T-helper 1 cell treated with Interleukin-12 subunit alpha and Interleukin-12 subunit beta and Interleukin-4 antibody, amounts not matched to agents 30 μg/mL and 1 μg/mL, for 36 hours (primary cell): Measurements from ENCODE around the gene MYMK.

ENCODE experiments used
- H3K27ac Mint-ChIP-seq: one replicate; pipeline ENCODE4 v1.8.0; 2021; ENCODE audit warnings: mild to moderate bottlenecking, mixed read lengths
- H3K27me3 Mint-ChIP-seq: one replicate; pipeline ENCODE4 v1.8.0; 2021; ENCODE audit warnings: low read depth, mixed read lengths
- H3K36me3 Mint-ChIP-seq: one replicate; pipeline ENCODE4 v1.8.0; 2021; ENCODE audit warnings: low read depth, mixed read lengths
- H3K4me1 Mint-ChIP-seq: one replicate; pipeline ENCODE4 v1.8.0; 2021; ENCODE audit warnings: low read depth, mixed read lengths
- H3K4me3 Mint-ChIP-seq: one replicate; pipeline ENCODE4 v1.8.0; 2021; ENCODE audit warnings: mild to moderate bottlenecking, moderate library complexity, mixed read lengths
- H3K9me3 Mint-ChIP-seq: one replicate; pipeline ENCODE4 v1.8.0; 2021; ENCODE audit warnings: mixed read lengths

The MYMK gene

GRCh38 chr9:133496861-133497842, 27.6 kb downstream of the MYMK start:
- Mint-ChIP-seq H3K4me1 (no peaks in the 10 kb centered on the region), H3K4me3 (no peak overlapping the region), H3K9me3 (peaks cover 13% of the 10 kb centered on the region), H3K27ac (no peak overlapping the region), H3K36me3 (no peaks in the 10 kb centered on the region), H3K27me3 (no peaks in the 10 kb centered on the region)

GRCh38 chr9:133495327-133496293, 29.1 kb downstream of the MYMK start:
- H3K27ac Mint-ChIP-seq = no peak overlapping the region
- H3K4me1 Mint-ChIP-seq = no peaks in the 10 kb centered on the region
- H3K27me3 Mint-ChIP-seq = no peaks in the 10 kb centered on the region
- no peak overlapping the region for H3K4me3 Mint-ChIP-seq
- no peaks in the 10 kb centered on the region for H3K36me3 Mint-ChIP-seq
- H3K9me3 Mint-ChIP-seq = no peaks in the 10 kb centered on the region

- Mint-ChIP-seq H3K36me3 (no peaks in the 10 kb centered on the region), H3K4me3 (no peak overlapping the region), H3K27me3 (no peaks in the 10 kb centered on the region), H3K4me1 (no peaks in the 10 kb centered on the region), H3K9me3 (no peaks in the 10 kb centered on the region), H3K27ac (no peak overlapping the region)
Measured at GRCh38 chr9:133494636-133495326, 30.0 kb downstream of the MYMK start.

- no peaks in the 10 kb centered on the region for H3K9me3 Mint-ChIP-seq
Measured at GRCh38 chr9:133493845-133494540, 30.8 kb downstream of the MYMK start.

GRCh38 chr9:133493428-133493827, 31.3 kb downstream of the MYMK start:
- Mint-ChIP-seq H3K4me3 (no peak overlapping the region), H3K36me3 (no peaks in the 10 kb centered on the region), H3K27me3 (no peaks in the 10 kb centered on the region), H3K27ac (no peak overlapping the region), H3K4me1 (no peaks in the 10 kb centered on the region), H3K9me3 (no peaks in the 10 kb centered on the region)

More at GRCh38 chr9:133493845-133494540, 30.8 kb downstream of the MYMK start:
- Mint-ChIP-seq H3K27ac (no peak overlapping the region), H3K4me3 (no peak overlapping the region), H3K4me1 (no peaks in the 10 kb centered on the region), H3K36me3 (no peaks in the 10 kb centered on the region), H3K27me3 (no peaks in the 10 kb centered on the region)

- H3K9me3 Mint-ChIP-seq = no peaks in the 10 kb centered on the region
- H3K27me3 Mint-ChIP-seq = no peaks in the 10 kb centered on the region
- no peak overlapping the region for H3K27ac Mint-ChIP-seq
- no peaks in the 10 kb centered on the region for H3K4me1 Mint-ChIP-seq
- H3K36me3 Mint-ChIP-seq = no peaks in the 10 kb centered on the region
- H3K4me3 Mint-ChIP-seq = no peak overlapping the region
Measured at GRCh38 chr9:133492061-133493021, 32.4 kb downstream of the MYMK start.

- H3K27me3 Mint-ChIP-seq = no peaks in the 10 kb centered on the region
- no peak overlapping the region for H3K4me3 Mint-ChIP-seq
- no peaks in the 10 kb centered on the region for H3K9me3 Mint-ChIP-seq
- no peaks in the 10 kb centered on the region for H3K4me1 Mint-ChIP-seq
- no peak overlapping the region for H3K27ac Mint-ChIP-seq
- no peaks in the 10 kb centered on the region for H3K36me3 Mint-ChIP-seq
Measured at GRCh38 chr9:133491656-133491925, 33.2 kb downstream of the MYMK start.

- Mint-ChIP-seq H3K27me3 (no peaks in the 10 kb centered on the region), H3K4me1 (peaks cover 2% of the 10 kb centered on the region), H3K36me3 (no peaks in the 10 kb centered on the region), H3K9me3 (no peaks in the 10 kb centered on the region), H3K4me3 (no peak overlapping the region), H3K27ac (no peak overlapping the region)
Measured at GRCh38 chr9:133490865-133491655, 33.7 kb downstream of the MYMK start.

GRCh38 chr9:133490201-133490681, 34.5 kb downstream of the MYMK start:
- Mint-ChIP-seq H3K9me3 (no peaks in the 10 kb centered on the region), H3K36me3 (no peaks in the 10 kb centered on the region), H3K4me1 (peaks cover 2% of the 10 kb centered on the region), H3K27me3 (no peaks in the 10 kb centered on the region), H3K27ac (no peak overlapping the region), H3K4me3 (no peak overlapping the region)

- Mint-ChIP-seq H3K36me3 (no peaks in the 10 kb centered on the region), H3K4me1 (peaks cover 2% of the 10 kb centered on the region), H3K9me3 (no peaks in the 10 kb centered on the region), H3K27me3 (no peaks in the 10 kb centered on the region), H3K27ac (no peak overlapping the region), H3K4me3 (no peak overlapping the region)
Measured at GRCh38 chr9:133489253-133490190, 35.2 kb downstream of the MYMK start.

GRCh38 chr9:133488686-133489252, 36.0 kb downstream of the MYMK start:
- Mint-ChIP-seq H3K9me3 (no peaks in the 10 kb centered on the region), H3K27ac (no peak overlapping the region), H3K4me3 (no peak overlapping the region)

More at GRCh38 chr9:133488686-133489252, 36.0 kb downstream of the MYMK start:
- Mint-ChIP-seq H3K27me3 (no peaks in the 10 kb centered on the region), H3K4me1 (peaks cover 2% of the 10 kb centered on the region), H3K36me3 (no peaks in the 10 kb centered on the region)
